Ramos (cell line): ENCODE measurements around the gene JCHAIN.
"Not testable (repeated sequence)": the region's sequence is repeated elsewhere in the genome, so short reads cannot be mapped to it uniquely, and the experiment has no call there.

Source experiments
- in situ Hi-C: fragments of 300-500 bp; cut with MboI; formaldehyde crosslinking; loops from one replicate; pipeline ENCODE4 v1.14.3; 2022; ENCODE audit warnings: low sequenced_read_pairs; ENCODE audit not compliant: unreplicated experiment

Gene JCHAIN

GRCh38 chr4:70666369-70666768 is at the start of gene JCHAIN:
Gene JCHAIN, minus strand, starts transcription at chr4:70666508. Its CDS starts 18 bp downstream, at chr4:70666490.
- in situ Hi-C loops: no loop called here

GRCh38 chr4:70715097-70715496 is 48.8 kb upstream of the JCHAIN start:
- in situ Hi-C loops: no loop called here

GRCh38 chr4:70714079-70714887 is 48.0 kb upstream of the JCHAIN start:
- in situ Hi-C loops: no loop called here

GRCh38 chr4:70713453-70714078 is 47.3 kb upstream of the JCHAIN start:
- in situ Hi-C loops: no loop called here

- in situ Hi-C loops: no loop called here
These were observed 46.5 kb upstream of the JCHAIN start for GRCh38 chr4:70712604-70713452.

GRCh38 chr4:70712150-70712549 is 45.8 kb upstream of the JCHAIN start:
- in situ Hi-C loops: no loop called here

GRCh38 chr4:70711599-70711998 is 45.3 kb upstream of the JCHAIN start:
- in situ Hi-C loops: no loop called here

- in situ Hi-C loops: no loop called here
These were observed 43.4 kb upstream of the JCHAIN start for GRCh38 chr4:70709611-70710205.

- in situ Hi-C loops: no loop called here
These were observed 40.2 kb upstream of the JCHAIN start for GRCh38 chr4:70706516-70706915.

- in situ Hi-C loops: no loop called here
These were observed 39.7 kb upstream of the JCHAIN start for GRCh38 chr4:70706044-70706461.

- in situ Hi-C loops: no loop called here
These were observed 39.1 kb upstream of the JCHAIN start for GRCh38 chr4:70705183-70706043.

- in situ Hi-C loops: no loop called here
These were observed 38.5 kb upstream of the JCHAIN start for GRCh38 chr4:70704931-70705182.

GRCh38 chr4:70704215-70704930 is 38.1 kb upstream of the JCHAIN start:
- in situ Hi-C loops: no loop called here

- in situ Hi-C loops: no loop called here
These were observed 37.4 kb upstream of the JCHAIN start for GRCh38 chr4:70703619-70704214.

GRCh38 chr4:70702592-70702991 is 36.3 kb upstream of the JCHAIN start:
- in situ Hi-C loops: not testable (repeated sequence)

GRCh38 chr4:70701271-70701670 is 35.0 kb upstream of the JCHAIN start:
- in situ Hi-C loops: no loop called here

GRCh38 chr4:70700712-70701111 is 34.4 kb upstream of the JCHAIN start:
- in situ Hi-C loops: no loop called here

GRCh38 chr4:70698435-70698834 is 32.1 kb upstream of the JCHAIN start:
- in situ Hi-C loops: not testable (repeated sequence)

- in situ Hi-C loops: not testable (repeated sequence)
These were observed 28.3 kb upstream of the JCHAIN start for GRCh38 chr4:70694633-70695032.
